Skeletal muscle satellite cell (primary cell): ENCODE results near the gene KRT6B.
"Not testable (repeated sequence)": the region's sequence is repeated elsewhere in the genome, so short reads cannot be mapped to it uniquely, and the experiment has no call there.

Experiments used
- H3K27me3 ChIP-seq: 2 replicates; pipeline ENCODE4 v1.7.0; 2013; ENCODE audit warnings: low read length; ENCODE audit not compliant: control insufficient read depth, insufficient read depth
- H3K36me3 ChIP-seq: 2 replicates; pipeline ENCODE4 v1.7.0; 2013; ENCODE audit warnings: mild to moderate bottlenecking, control low read depth, low read length; ENCODE audit not compliant: insufficient read depth
- H3K4me1 ChIP-seq: 2 replicates; pipeline ENCODE4 v1.7.0; 2013; ENCODE audit warnings: low read length; ENCODE audit not compliant: control insufficient read depth, insufficient read depth
- H3K4me2 ChIP-seq: 2 replicates; pipeline ENCODE4 v1.7.0; 2013; ENCODE audit warnings: mild to moderate bottlenecking, low read length
- H3K4me3 ChIP-seq: 2 replicates; pipeline ENCODE4 v1.7.0; 2013; ENCODE audit warnings: low read length
- H3K9ac ChIP-seq: 2 replicates; pipeline ENCODE4 v1.7.0; 2013; ENCODE audit warnings: mild to moderate bottlenecking, low read depth, low read length, moderate library complexity
- H3K9me3 ChIP-seq: replicated peaks from 2 replicates; pipeline ENCODE4 v1.7.0; 2013; ENCODE audit warnings: mild to moderate bottlenecking, control low read depth, low read length

Gene KRT6B

GRCh38 chr12:52418576-52419110 lies 33.3 kb downstream of the KRT6B start:
- H3K4me1 ChIP-seq: no peaks in the 10 kb centered on the region
- H3K9me3 ChIP-seq: no peaks in the 10 kb centered on the region
- no peak overlapping the region for H3K4me3 ChIP-seq
- no peak overlapping the region for H3K4me2 ChIP-seq
- H3K27me3 ChIP-seq: peaks cover 41% of the 10 kb centered on the region
- H3K36me3 ChIP-seq: no peaks in the 10 kb centered on the region
- H3K9ac ChIP-seq: no peak overlapping the region

- H3K4me3 ChIP-seq: no peak overlapping the region
- no peaks in the 10 kb centered on the region for H3K4me1 ChIP-seq
- no peak overlapping the region for H3K9ac ChIP-seq
- no peaks in the 10 kb centered on the region for H3K9me3 ChIP-seq
- no peak overlapping the region for H3K4me2 ChIP-seq
- H3K27me3 ChIP-seq: peaks cover 40% of the 10 kb centered on the region
- no peaks in the 10 kb centered on the region for H3K36me3 ChIP-seq
Measured at GRCh38 chr12:52417740-52418139, 34.2 kb downstream of the KRT6B start.

DNA sequence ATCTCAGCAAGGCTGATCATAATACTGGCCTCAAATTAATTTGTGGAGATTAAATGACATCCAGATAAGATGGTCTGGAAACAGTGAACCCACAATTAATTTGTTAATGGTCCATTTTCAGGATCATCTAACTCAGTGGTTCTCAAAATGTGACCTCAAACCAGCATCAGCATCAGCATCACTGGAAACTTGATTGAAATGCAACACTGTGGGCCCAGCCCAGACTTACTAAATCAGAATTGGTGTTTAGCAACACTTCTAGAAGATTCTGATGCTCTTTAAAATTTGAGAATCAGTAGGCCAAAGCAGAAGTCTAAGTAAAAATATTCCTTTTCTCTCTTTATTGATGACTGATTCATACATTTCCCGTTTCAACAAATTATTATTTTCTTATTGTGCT lies 35.2 kb downstream of the KRT6B start:
- Histone ChIP-seq H3K4me3 (no peak overlapping the region), H3K36me3 (no peaks in the 10 kb centered on the region), H3K27me3 (peaks cover 40% of the 10 kb centered on the region), H3K4me2 (no peak overlapping the region), H3K9ac (no peak overlapping the region), H3K9me3 (no peaks in the 10 kb centered on the region), H3K4me1 (no peaks in the 10 kb centered on the region)

- H3K4me1 ChIP-seq: no peaks in the 10 kb centered on the region
- no peaks in the 10 kb centered on the region for H3K9me3 ChIP-seq
- H3K4me3 ChIP-seq: no peak overlapping the region
- H3K27me3 ChIP-seq: peaks cover 33% of the 10 kb centered on the region
- H3K4me2 ChIP-seq: no peak overlapping the region
- H3K9ac ChIP-seq: no peak overlapping the region
- no peaks in the 10 kb centered on the region for H3K36me3 ChIP-seq
Measured at GRCh38 chr12:52415870-52416750, 35.8 kb downstream of the KRT6B start.

- Histone ChIP-seq H3K4me3 (no peak overlapping the region), H3K4me1 (no peaks in the 10 kb centered on the region), H3K36me3 (no peaks in the 10 kb centered on the region), H3K9me3 (no peaks in the 10 kb centered on the region), H3K27me3 (peaks cover 28% of the 10 kb centered on the region), H3K4me2 (no peak overlapping the region), H3K9ac (no peak overlapping the region)
Measured at GRCh38 chr12:52414936-52415335, 37.0 kb downstream of the KRT6B start.

- Histone ChIP-seq H3K4me3 (no peak overlapping the region), H3K4me2 (no peak overlapping the region), H3K4me1 (no peaks in the 10 kb centered on the region), H3K9me3 (no peaks in the 10 kb centered on the region), H3K27me3 (peaks cover 25% of the 10 kb centered on the region), H3K9ac (no peak overlapping the region), H3K36me3 (no peaks in the 10 kb centered on the region)
Measured at GRCh38 chr12:52413782-52414345, 38.1 kb downstream of the KRT6B start.

- Histone ChIP-seq H3K9ac (no peak overlapping the region), H3K4me1 (no peaks in the 10 kb centered on the region), H3K4me3 (no peak overlapping the region), H3K36me3 (no peaks in the 10 kb centered on the region), H3K27me3 (peaks cover 26% of the 10 kb centered on the region), H3K9me3 (no peaks in the 10 kb centered on the region), H3K4me2 (no peak overlapping the region)
Measured at GRCh38 chr12:52413202-52413601, 38.7 kb downstream of the KRT6B start.

DNA sequence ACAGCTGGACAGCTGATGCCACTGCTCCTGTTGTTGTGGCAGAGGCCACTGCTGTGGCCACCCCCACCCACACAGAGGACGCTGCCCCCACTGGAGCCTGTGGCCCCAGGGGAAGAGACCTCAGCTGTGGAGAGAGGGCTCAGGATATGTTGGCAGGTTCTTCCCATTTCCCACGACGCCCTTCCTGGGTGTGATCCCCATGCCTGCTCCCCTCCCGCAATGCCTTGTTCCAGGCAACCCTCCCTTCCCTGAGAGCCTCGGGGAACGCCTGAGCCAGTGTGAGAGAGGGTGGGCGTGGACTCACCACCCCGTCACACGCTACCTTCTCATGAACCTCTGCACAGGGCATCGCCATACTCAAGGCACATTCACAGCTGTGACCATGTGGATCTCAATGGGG lies 40.1 kb downstream of the KRT6B start:
- no peaks in the 10 kb centered on the region for H3K36me3 ChIP-seq
- H3K4me3 ChIP-seq: no peak overlapping the region
- H3K4me2 ChIP-seq: no peak overlapping the region
- no peaks in the 10 kb centered on the region for H3K9me3 ChIP-seq
- H3K27me3 ChIP-seq: peaks cover 29% of the 10 kb centered on the region
- H3K4me1 ChIP-seq: no peaks in the 10 kb centered on the region
- H3K9ac ChIP-seq: no peak overlapping the region

- not testable (repeated sequence) for H3K9me3 ChIP-seq, H3K36me3 ChIP-seq, H3K4me2 ChIP-seq, H3K9ac ChIP-seq, H3K4me1 ChIP-seq, H3K4me3 ChIP-seq
- peaks cover 33% of the 10 kb centered on the region for H3K27me3 ChIP-seq
Measured at GRCh38 chr12:52410589-52411248, 41.2 kb downstream of the KRT6B start.

- Histone ChIP-seq H3K4me2 (no peak overlapping the region), H3K9me3 (no peaks in the 10 kb centered on the region), H3K36me3 (no peaks in the 10 kb centered on the region), H3K4me1 (no peaks in the 10 kb centered on the region), H3K4me3 (no peak overlapping the region), H3K27me3 (peaks cover 44% of the 10 kb centered on the region), H3K9ac (no peak overlapping the region)
Measured at GRCh38 chr12:52407918-52408317, 44.0 kb downstream of the KRT6B start.

DNA sequence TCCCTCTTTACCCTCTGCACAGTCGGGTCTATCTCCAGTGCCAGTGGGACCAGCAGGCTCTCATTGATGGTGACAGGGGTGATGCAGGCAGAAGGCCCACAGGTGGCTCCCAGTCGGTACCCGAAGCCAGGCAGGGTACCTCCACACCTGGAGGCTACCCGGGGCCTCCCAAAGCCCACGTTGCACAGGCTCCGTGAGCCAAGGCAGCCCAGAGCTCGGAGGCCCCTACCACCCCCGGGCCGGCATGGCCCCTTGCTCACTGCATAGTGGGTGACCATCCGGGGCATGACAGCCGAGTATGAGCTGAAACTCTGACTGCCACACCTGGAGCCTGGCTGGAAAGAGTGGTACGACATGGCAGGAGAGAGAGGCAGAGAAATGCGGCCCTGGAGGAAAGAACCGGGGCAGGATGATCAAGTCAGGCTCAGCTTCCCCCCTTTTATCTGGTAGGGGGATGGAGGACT lies 46.0 kb downstream of the KRT6B start, which contains the start of gene KRT82:
Gene KRT82 (minus strand): TSS at position 414 of the 464 bp plus-strand sequence. CDS start 58 bp downstream, at position 356.
- Histone ChIP-seq H3K4me2 (no peak within 1 kb of the TSS), H3K9me3 (no peaks in the 10 kb centered on the region), H3K36me3 (no peaks in the 10 kb centered on the region), H3K9ac (no peak within 1 kb of the TSS), H3K4me1 (no peaks in the 10 kb centered on the region), H3K27me3 (peaks cover 54% of the 10 kb centered on the region), H3K4me3 (no peak within 1 kb of the TSS)
